Stimulated activated memory B cell treated with anti-CD40 and anti-IgM and Interleukin-4, amounts not matched to agents 10 μg/mL and 1 μg/mL and 100 μg/mL, for 72 hours (primary cell): Measurements from ENCODE around the gene SLC25A39.
"Not testable (repeated sequence)": the region's sequence is repeated elsewhere in the genome, so short reads cannot be mapped to it uniquely, and the experiment has no call there.

ENCODE experiments used
- ATAC-seq: fragments of 150-1000 bp; cut with Tn5 transposase; 2 replicates; pipeline ENCODE4 v1.10.0; 2021
- H3K27ac Mint-ChIP-seq: one replicate; pipeline ENCODE4 v1.8.0; 2022; ENCODE audit warnings: mild to moderate bottlenecking, mixed read lengths
- H3K27me3 Mint-ChIP-seq: one replicate; pipeline ENCODE4 v1.8.0; 2022; ENCODE audit warnings: mixed read lengths
- H3K36me3 Mint-ChIP-seq: one replicate; pipeline ENCODE4 v1.8.0; 2022; ENCODE audit warnings: mixed read lengths
- H3K4me1 Mint-ChIP-seq: one replicate; pipeline ENCODE4 v1.8.0; 2022; ENCODE audit warnings: mixed read lengths
- H3K4me3 Mint-ChIP-seq: one replicate; pipeline ENCODE4 v1.8.0; 2022; ENCODE audit warnings: mild to moderate bottlenecking, moderate library complexity, mixed read lengths
- H3K9me3 Mint-ChIP-seq: one replicate; pipeline ENCODE4 v1.8.0; 2022; ENCODE audit warnings: mixed read lengths

SLC25A39 gene

DNA sequence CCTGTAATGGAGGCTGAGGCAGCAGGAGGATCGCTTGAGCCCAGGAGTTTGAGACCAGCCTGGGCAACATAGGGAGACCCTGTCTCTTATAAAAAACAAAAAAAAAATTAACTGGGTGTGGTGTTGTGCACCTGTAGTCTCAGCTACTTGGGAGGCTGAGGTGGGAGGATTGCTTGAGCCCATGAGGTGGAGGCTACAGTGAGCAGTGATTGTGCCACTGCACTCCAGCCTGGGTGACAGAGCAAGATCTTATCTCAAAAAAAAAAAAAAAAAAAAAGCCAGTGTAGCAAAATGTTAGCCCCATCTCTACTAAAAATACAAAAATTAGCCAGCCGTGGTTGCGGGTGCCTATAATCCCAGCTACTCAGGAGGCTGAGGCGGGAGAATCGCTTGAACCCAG is 5.6 kb upstream of the SLC25A39 start:
- not testable (repeated sequence) for H3K36me3 Mint-ChIP-seq, H3K27me3 Mint-ChIP-seq, H3K27ac Mint-ChIP-seq, ATAC-seq, H3K4me3 Mint-ChIP-seq, H3K9me3 Mint-ChIP-seq
- H3K4me1 Mint-ChIP-seq, result peaks cover 34% of the 10 kb centered on the region

GRCh38 chr17:44329516-44329915 is 4.9 kb upstream of the SLC25A39 start:
- H3K4me1 Mint-ChIP-seq, result peaks cover 30% of the 10 kb centered on the region
- not testable (repeated sequence) for H3K9me3 Mint-ChIP-seq, H3K4me3 Mint-ChIP-seq, ATAC-seq, H3K27ac Mint-ChIP-seq, H3K36me3 Mint-ChIP-seq, H3K27me3 Mint-ChIP-seq

DNA sequence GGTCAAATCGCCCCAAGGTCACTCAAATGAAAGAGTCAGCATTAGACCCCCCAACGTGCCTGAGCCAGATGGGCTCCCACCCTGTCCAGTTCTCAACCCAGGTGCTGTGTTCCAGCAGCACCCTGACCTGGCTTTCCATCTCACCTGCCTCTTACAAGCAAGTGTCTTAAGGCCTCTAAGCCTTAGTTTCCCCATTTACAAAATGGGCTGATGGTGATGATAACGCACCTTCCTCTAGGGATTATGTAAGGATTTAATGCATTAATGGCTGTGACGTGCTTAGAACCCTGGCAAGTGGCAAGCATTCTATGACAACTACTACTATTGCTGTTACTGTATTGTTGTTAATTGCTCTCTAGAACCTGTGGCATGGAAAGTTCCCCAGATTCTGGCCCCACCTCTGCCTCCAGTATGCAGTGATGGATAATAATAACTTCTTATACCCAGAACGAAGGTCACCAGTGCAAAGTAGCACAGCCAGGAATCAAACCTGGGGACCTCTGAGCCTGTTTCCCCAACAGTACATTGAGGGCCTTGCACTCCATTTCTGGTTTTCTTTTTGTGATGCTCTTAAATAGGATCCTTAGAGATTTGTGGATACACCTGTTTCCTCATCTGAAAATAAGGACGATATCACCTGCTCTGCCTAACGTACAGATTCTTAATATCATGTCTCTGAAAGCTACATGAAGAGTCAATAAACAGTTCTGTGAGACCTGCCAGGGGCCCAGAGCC is 3.3 kb upstream of the SLC25A39 start:
- Mint-ChIP-seq H3K4me1 (peaks cover 39% of the 10 kb centered on the region), H3K27ac (peak overlapping the region; percentile 98), H3K9me3 (no peaks in the 10 kb centered on the region), H3K4me3 (no peak overlapping the region), H3K36me3 (no peaks in the 10 kb centered on the region), H3K27me3 (no peaks in the 10 kb centered on the region)
- ATAC-seq, result no peak

DNA sequence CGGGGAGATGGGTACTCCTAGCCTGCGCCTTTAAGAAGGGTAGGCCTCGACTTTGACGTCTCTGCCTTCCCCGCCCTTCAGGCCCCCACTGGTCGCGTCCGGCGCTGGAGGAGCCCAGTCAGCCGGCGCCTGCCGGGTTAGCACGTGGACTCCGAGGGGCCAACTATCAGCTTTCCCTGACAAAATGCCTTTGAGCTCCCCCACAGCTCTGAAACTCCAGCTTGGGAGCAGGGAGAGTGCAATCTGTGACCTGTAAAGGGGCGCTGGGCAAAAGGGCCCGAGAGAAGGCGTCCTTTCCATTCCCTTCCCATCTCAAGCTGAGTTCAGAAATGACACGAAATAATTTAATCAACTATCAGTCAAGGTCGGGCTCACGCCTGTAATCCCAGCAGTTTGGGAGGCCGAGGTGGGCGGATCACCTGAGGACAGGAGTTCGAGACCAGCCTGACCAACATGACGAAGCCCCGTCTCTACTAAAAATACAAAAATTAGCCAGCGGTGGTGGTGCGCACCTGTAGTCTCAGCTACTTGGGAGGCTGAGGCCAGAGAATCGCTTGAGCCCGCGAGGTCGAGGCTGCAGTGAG is 2.3 kb upstream of the SLC25A39 start:
- Mint-ChIP-seq H3K27me3 (no peaks in the 10 kb centered on the region), H3K9me3 (no peaks in the 10 kb centered on the region), H3K27ac (peak overlapping the region; percentile 98), H3K36me3 (peaks cover 6% of the 10 kb centered on the region), H3K4me3 (peak overlapping the region; percentile 64), H3K4me1 (peaks cover 49% of the 10 kb centered on the region)
- ATAC-seq, result peak; percentile 85

DNA sequence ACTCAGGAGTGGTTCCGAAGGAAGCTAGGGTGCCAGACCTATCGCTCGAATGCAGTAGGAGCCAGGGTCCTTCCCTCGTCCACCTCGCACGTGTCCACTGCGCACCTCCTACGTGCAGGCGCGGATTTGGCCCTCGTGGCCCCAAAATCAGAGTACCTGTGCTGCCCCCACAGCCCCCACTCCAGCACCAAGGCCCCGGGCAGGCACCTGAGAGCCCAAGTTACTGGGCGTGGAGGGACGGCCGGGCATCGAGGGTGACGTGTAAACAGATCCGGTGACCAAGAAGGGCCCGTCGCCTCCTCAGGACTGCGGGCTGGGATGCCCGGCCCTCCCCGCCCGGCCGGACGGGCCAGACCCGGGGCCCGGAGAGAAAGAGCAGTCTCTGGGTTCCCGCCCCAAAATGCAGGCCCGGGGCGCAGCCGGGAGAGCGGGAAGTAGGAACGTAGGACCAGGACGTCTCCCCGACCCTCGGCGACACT is 492 bp downstream of the SLC25A39 start:
- Mint-ChIP-seq H3K4me3 (peak overlapping the region; percentile 97), H3K9me3 (no peaks in the 10 kb centered on the region), H3K4me1 (peaks cover 51% of the 10 kb centered on the region), H3K27ac (no peak overlapping the region), H3K36me3 (peaks cover 30% of the 10 kb centered on the region), H3K27me3 (no peaks in the 10 kb centered on the region)
- peak; percentile 0 for ATAC-seq

DNA sequence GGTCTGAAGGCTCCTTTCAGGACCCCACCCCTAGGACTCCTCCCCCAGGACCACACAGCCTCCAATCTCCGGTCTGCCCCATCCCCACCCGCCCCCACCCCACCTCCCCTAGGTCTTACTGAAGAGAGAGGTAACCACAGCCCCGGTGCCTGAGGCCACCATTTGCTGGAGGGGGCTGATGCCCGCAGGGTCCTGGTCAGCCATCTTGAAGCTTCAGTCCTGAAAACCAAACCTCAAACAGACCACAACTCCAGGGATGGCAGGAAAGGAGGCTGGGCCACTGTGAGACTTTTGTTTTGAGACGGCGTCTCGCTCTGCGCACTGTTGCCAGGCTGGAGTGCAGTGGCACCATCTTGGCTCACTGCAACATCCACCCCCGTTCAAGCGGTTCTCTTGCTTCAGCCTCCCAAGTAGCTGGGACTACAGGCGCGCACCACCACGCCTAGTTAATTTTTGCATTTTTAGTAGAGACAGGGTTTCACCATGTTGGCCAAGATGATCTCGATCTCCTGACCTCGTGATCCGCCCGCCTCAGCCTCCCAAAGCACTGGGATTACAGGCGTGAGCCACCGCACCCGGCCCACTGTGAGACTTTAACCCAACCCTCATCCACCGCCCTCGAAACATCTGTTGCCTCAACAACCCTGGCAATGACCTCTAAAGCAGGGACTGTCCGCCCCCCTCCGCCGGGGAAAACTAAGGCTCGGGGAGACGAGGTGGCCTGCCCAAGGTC is 1.1 kb downstream of the SLC25A39 start:
- Mint-ChIP-seq H3K4me1 (peaks cover 51% of the 10 kb centered on the region), H3K36me3 (peaks cover 35% of the 10 kb centered on the region), H3K27ac (no peak overlapping the region)

DNA sequence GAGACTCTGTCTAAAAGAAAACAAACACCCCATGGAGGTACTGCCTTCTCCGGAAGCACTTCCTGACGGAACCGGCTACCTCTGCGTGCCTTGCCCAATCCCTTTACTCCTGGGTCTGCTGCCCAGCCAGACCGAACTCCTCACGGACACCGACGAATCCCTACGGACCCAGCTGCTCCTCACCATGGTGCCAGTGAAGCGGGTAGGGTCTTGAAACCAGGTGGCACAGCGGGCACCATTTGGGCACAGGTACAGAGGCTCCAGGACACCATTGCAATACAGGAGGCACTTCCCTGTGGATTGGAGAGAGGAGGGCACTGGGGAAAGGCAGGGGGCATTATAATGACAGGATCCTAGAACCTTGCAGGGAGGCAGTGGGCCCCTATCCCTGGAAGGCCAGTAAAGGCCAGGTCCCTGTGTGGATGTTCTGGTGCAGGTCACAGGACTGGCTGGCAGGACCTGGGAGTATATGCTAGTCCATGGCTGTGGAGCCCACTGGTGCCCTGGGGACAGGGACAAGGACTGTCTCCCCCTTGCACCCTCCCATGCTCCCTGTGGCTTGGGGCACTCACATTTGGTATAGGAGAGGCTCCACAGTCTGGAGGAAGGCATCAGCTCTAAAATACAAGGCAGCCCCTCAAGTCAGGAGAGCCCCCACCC is 2.3 kb downstream of the SLC25A39 start:
- H3K36me3 Mint-ChIP-seq, result peaks cover 41% of the 10 kb centered on the region
- peaks cover 51% of the 10 kb centered on the region for H3K4me1 Mint-ChIP-seq
- peaks cover 15% of the 10 kb centered on the region for H3K27me3 Mint-ChIP-seq
- no peak overlapping the region for H3K27ac Mint-ChIP-seq
- H3K9me3 Mint-ChIP-seq, result no peaks in the 10 kb centered on the region
- ATAC-seq, result no peak
- H3K4me3 Mint-ChIP-seq, result no peak overlapping the region

More for the DNA sequence above, 1.1 kb downstream of the SLC25A39 start:
- H3K27me3 Mint-ChIP-seq, result peaks cover 3% of the 10 kb centered on the region
- no peaks in the 10 kb centered on the region for H3K9me3 Mint-ChIP-seq
- peak overlapping the region; percentile 97 for H3K4me3 Mint-ChIP-seq
- no peak for ATAC-seq

GRCh38 chr17:44321246-44322120 is 3.1 kb downstream of the SLC25A39 start:
- no peak overlapping the region for H3K27ac Mint-ChIP-seq

DNA sequence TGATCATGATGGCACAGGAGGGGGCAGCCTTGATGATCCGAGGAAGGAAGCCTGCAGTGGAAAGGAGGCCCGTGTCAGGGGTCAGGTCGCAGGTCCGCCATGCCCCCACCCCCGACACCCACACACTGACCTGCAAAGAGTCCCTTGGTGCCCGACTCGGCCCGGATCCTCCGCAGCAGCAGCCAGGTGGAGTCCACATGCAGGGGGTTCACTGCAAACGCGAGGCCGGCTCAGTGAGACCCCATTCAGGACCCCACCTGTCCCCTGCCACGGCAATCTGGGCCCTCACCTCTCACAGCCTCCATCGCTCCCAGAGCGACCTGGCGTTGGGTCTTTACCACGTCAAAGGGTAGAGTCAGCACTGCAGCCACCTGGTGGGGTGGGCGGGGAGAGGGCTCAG is 4.6 kb downstream of the SLC25A39 start:
- Mint-ChIP-seq H3K27me3 (peaks cover 36% of the 10 kb centered on the region), H3K4me3 (no peak overlapping the region), H3K36me3 (peaks cover 41% of the 10 kb centered on the region), H3K4me1 (peaks cover 49% of the 10 kb centered on the region), H3K27ac (no peak overlapping the region), H3K9me3 (no peaks in the 10 kb centered on the region)
- no peak for ATAC-seq

More at GRCh38 chr17:44321246-44322120, 3.1 kb downstream of the SLC25A39 start:
- no peak for ATAC-seq
- Mint-ChIP-seq H3K9me3 (no peaks in the 10 kb centered on the region), H3K36me3 (peaks cover 41% of the 10 kb centered on the region), H3K4me1 (peaks cover 46% of the 10 kb centered on the region), H3K27me3 (peaks cover 23% of the 10 kb centered on the region), H3K4me3 (no peak overlapping the region)

DNA sequence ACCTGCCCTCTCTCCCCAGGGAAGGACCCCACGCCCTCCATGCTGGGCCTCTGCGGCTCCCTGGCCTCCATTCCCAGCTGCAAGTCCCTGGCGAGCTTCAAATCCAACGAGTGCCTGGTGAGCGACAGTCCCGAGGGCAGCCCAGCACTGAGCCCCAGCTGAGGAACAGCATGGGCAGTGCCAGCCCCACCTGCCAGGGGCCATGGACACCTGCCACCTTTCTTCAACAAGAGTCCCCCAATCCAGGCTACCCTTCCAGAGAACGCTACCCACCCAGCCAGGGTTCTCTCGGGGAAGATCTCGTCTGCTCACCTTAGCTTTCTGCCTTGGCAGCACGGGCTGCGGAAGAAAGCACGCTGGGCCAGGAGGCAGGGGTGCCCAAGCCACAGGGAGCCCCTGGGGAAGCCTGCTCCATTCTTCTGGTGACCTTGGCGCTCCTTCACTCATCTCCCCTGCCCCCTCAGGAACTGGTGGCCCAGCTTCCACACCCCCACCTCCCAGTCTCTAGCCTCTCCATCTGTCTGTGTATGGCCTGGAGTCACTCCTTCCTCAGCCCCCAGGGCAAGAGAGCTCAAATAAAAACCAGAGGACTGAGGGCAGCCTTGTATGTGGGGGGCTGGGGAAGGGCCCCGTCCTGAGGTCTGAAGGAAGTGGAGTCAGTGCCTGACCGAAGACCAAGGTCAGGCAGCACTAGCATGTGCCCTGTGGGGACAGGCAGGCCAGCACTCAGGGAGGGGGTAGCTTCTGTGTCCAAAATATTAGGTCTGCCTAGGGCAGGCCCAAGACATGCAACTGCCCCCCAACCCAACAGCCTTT is 6.3 kb downstream of the SLC25A39 start:
- Mint-ChIP-seq H3K27ac (no peak overlapping the region), H3K27me3 (peaks cover 47% of the 10 kb centered on the region), H3K4me3 (no peak overlapping the region), H3K36me3 (peaks cover 41% of the 10 kb centered on the region), H3K4me1 (peaks cover 36% of the 10 kb centered on the region), H3K9me3 (no peaks in the 10 kb centered on the region)
- no peak for ATAC-seq

DNA sequence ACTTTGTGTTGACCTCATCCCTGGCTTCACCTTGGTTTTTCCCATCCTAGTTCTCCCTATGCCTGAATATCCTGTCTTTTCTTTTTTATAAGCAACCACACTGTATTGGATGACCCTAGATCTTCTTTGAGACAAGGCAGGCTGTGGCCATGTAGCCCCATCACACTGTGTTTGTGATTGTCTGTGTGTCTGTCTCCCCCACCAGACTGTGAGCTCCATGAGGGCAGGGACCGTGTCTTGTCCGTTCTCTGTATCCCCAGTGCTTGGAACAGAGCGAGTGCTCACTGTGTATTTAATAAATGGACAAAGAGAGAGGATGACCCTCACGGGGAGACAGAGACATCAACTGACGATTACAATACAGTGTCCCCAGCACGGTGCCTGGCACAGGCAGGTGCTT is 7.1 kb downstream of the SLC25A39 start:
- H3K27ac Mint-ChIP-seq, result no peak overlapping the region

DNA sequence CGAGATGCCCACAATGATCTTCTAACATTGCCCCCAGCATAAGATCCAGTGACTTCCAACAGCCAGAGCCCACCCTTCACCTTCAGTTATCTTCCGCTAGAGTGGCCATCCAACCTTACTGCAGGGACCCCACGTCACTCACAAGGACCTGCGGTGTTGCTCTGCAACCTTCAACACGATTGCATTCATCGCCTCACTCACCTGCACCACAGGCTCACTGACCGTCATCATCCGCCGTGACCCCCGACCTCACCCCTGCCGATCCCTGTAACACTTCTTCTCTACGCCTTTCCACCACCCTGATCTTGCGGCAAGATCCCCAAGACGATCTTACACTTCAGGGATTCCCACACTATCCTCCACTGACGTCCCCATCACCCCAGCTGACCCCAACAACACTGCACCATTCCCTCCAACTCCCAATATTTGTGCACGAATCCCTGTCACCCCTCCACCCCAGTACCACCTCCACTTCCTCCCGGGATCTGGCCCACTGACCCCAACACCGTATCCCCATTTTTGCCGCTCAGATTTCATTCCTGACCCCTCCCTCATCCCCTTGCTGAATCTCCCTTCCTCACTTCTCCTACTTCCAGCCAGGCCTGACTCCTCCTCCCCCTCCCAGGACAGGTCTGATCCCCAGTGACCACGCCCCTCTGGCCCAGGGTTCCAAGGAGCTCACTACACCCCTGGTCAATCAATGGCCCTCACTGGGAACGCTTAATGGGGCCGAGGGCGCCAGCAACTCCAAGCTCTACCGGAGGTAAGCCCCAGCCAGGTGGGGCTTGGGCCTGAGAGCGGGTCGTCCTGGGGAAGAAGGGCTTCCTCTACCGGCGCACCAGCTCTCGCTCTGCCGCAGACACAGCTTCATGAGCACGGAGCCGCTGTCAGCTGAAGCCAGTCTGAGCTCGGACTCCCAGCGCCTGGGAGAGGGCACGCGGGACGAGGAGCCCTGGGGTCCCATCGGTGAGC is 8.6 kb downstream of the SLC25A39 start:
- peaks cover 63% of the 10 kb centered on the region for H3K27me3 Mint-ChIP-seq
- H3K4me1 Mint-ChIP-seq, result peaks cover 14% of the 10 kb centered on the region
- H3K4me3 Mint-ChIP-seq, result peak overlapping the region; percentile 77
- H3K27ac Mint-ChIP-seq, result no peak overlapping the region
- no peak for ATAC-seq
- H3K36me3 Mint-ChIP-seq, result peaks cover 25% of the 10 kb centered on the region
- no peaks in the 10 kb centered on the region for H3K9me3 Mint-ChIP-seq

More for the DNA sequence above, 7.1 kb downstream of the SLC25A39 start:
- H3K27me3 Mint-ChIP-seq, result peaks cover 55% of the 10 kb centered on the region
- H3K4me1 Mint-ChIP-seq, result peaks cover 29% of the 10 kb centered on the region
- no peak for ATAC-seq
- peaks cover 40% of the 10 kb centered on the region for H3K36me3 Mint-ChIP-seq
- H3K4me3 Mint-ChIP-seq, result no peak overlapping the region
- no peaks in the 10 kb centered on the region for H3K9me3 Mint-ChIP-seq
